Kidney (tissue), 22 donors: ENCODE results near the gene COQ9. TPM values are rescaled to one million over a fixed set of nuclear protein-coding genes. Genes with fewer than 3 reads are reported as not detected.
A peak's percentile ranks its signal among the peaks of the same experiment; 100 is the strongest.
"Not testable (repeated sequence)": the region's sequence is repeated elsewhere in the genome, so short reads cannot be mapped to it uniquely, and the experiment has no call there.

Experiments
- DNase-seq, 5 donors: peaks; one replicate each; pipeline ENCODE4 v3.0.0-alpha.2; 2013 to 2020
- FAIRE-seq: peaks from 2 replicates; lab custom pipeline; 2012; peaks lifted over from hg19 to GRCh38; lab: Jason Lieb, UNC
- H3K27ac ChIP-seq, 2 donors: one replicate each; pipeline ENCODE4 v1.7.0; 2013; ENCODE audit warnings: low read depth in 2 of 2, low read length in 2 of 2, inconsistent platforms in 1 of 2
- H3K27me3 ChIP-seq: one replicate; pipeline ENCODE4 v1.7.1; 2013; ENCODE audit warnings: low read length, inconsistent platforms; ENCODE audit not compliant: control insufficient read depth, insufficient read depth
- H3K36me3 ChIP-seq, 3 donors: one replicate each; pipeline versions ENCODE4 v1.7.0 to v1.7.1; 2013; ENCODE audit warnings: low read length in 3 of 3, control low read depth in 1 of 3, inconsistent platforms in 1 of 3; ENCODE audit not compliant: insufficient read depth in 3 of 3, control insufficient read depth in 2 of 3
- H3K4me1 ChIP-seq, 3 donors: one replicate each; pipeline versions ENCODE4 v1.7.0 to v1.7.1; 2013; ENCODE audit warnings: low read length in 3 of 3, inconsistent platforms in 1 of 3, low read depth in 1 of 3; ENCODE audit not compliant: control insufficient read depth in 2 of 3, insufficient read depth in 2 of 3
- H3K4me3 ChIP-seq, 3 donors: one replicate each; pipeline versions ENCODE4 v1.7.0 to v1.8.1; 2013; ENCODE audit warnings: low read length in 3 of 3, control low read depth in 1 of 3, inconsistent platforms in 1 of 3
- H3K9ac ChIP-seq, 3 donors: one replicate each; pipeline versions ENCODE4 v1.7.0 to v1.7.1; 2013; ENCODE audit warnings: low read length in 3 of 3, control low read depth in 1 of 3, inconsistent platforms in 1 of 3
- H3K9me3 ChIP-seq, 3 donors: one replicate each; pipeline versions ENCODE4 v1.7.0 to v1.7.1; 2013; ENCODE audit warnings: low read length in 3 of 3, control low read depth in 1 of 3, inconsistent platforms in 1 of 3; ENCODE audit not compliant: control insufficient read depth in 2 of 3, insufficient read depth in 1 of 3
- intact Hi-C: fragments of 100-400 bp; cut with DNase I; formaldehyde crosslinking; loops from one replicate; pipeline ENCODE4 v1.11.1; 2022
- long read RNA-seq, 10 donors: library from polyadenylated mRNA in 1 of 10; unstranded in 1 of 10; transcript quantifications; one replicate each; pipeline ENCODE4 v2.0.0 and lab custom pipeline, GENCODE V29; 2021 to 2026
- polyA plus RNA-seq: library from polyadenylated mRNA; stranded (reverse); fragments of 350-450 nt; fragmentation: Illumina TruSeq; extraction: RNeasy Lipid Tissue Mini Kit (QIAGEN cat#74804); gene quantifications from one replicate; pipeline ENCODE4 v1.2.3, GENCODE V29; 2014; ENCODE audit warnings: low read depth, low replicate concordance; ENCODE audit not compliant: insufficient read depth
- total RNA-seq: library from RNA; stranded (reverse); fragmentation: NEBNext Ultra II Directional; extraction: Animal tissue kit (Norgen Biotek cat#: 25700); gene quantifications from one replicate; pipeline ENCODE4 v1.2.1, GENCODE V29; 2021
- TF ChIP-seq, protein P1 (sequence below): IDR thresholded peaks from 3 replicates; pipeline ENCODE4 v1.5.1; 2012; ENCODE audit warnings: mild to moderate bottlenecking, moderate library complexity, borderline replicate concordance; ENCODE audit not compliant: insufficient read depth; ENCODE audit errors: extremely low read depth
- donor health status: control.
- donor health status: control.
- donor health status: control.
- donor health status: control.
- donor health status: control.
- donor health status: DM: yes; HTN: yes; CAD: no.
- donor health status: Normal renal cell carcinoma (clear cell type).

COQ9 gene
- total RNA-seq (78.0 TPM), polyA plus RNA-seq (200 TPM)
- long read RNA-seq, donor 1, transcript COQ9-201 (9 exons, 1,677 nt) = major isoform, 23 of 41 reads
- long read RNA-seq, donor 1, partial matches to known transcripts = 16 of 41 reads
- long read RNA-seq, donor 1, other reads (novel, unspliced or antisense) = 0 of 41 reads
- long read RNA-seq, donor 2, transcript COQ9-201 (9 exons, 1,677 nt) = major isoform, 29 of 52 reads
- long read RNA-seq, donor 2, transcript COQ9-216 (4 exons, 1,118 nt) = minor isoform, 12 of 52 reads
- long read RNA-seq, donor 2, partial matches to known transcripts = 5 of 52 reads
- long read RNA-seq, donor 2, other reads (novel, unspliced or antisense) = 0 of 52 reads
- long read RNA-seq, donor 3, transcript COQ9-216 (4 exons, 1,118 nt) = minor isoform, 6 of 65 reads
- long read RNA-seq, donor 3, transcript COQ9-201 (9 exons, 1,677 nt) = major isoform, 36 of 65 reads
- long read RNA-seq, donor 3, partial matches to known transcripts = 18 of 65 reads
- long read RNA-seq, donor 3, other reads (novel, unspliced or antisense) = 0 of 65 reads
- long read RNA-seq, donor 4, transcript COQ9-216 (4 exons, 1,118 nt) = minor isoform, 6 of 27 reads
- long read RNA-seq, donor 4, transcript COQ9-201 (9 exons, 1,677 nt) = major isoform, 18 of 27 reads
- long read RNA-seq, donor 4, partial matches to known transcripts = 0 of 27 reads
- long read RNA-seq, donor 4, other reads (novel, unspliced or antisense) = 0 of 27 reads
- long read RNA-seq, donor 5, partial matches to known transcripts = 0 of 4 reads
- long read RNA-seq, donor 5, other reads (novel, unspliced or antisense) = 0 of 4 reads
- long read RNA-seq, donor 6, transcript COQ9-201 (9 exons, 1,677 nt) = major isoform, 10 of 15 reads
- long read RNA-seq, donor 6, partial matches to known transcripts = 0 of 15 reads
- long read RNA-seq, donor 6, other reads (novel, unspliced or antisense) = 0 of 15 reads
- long read RNA-seq, donor 7, transcript COQ9-201 (9 exons, 1,677 nt) = major isoform, 114 of 158 reads
- long read RNA-seq, donor 7, partial matches to known transcripts = 9 of 158 reads
- long read RNA-seq, donor 7, other reads (novel, unspliced or antisense) = 29 of 158 reads
- long read RNA-seq, donor 8, transcript COQ9-201 (9 exons, 1,677 nt) = major isoform, 25 of 43 reads
- long read RNA-seq, donor 8, transcript COQ9-216 (4 exons, 1,118 nt) = minor isoform, 7 of 43 reads
- long read RNA-seq, donor 8, partial matches to known transcripts = 6 of 43 reads
- long read RNA-seq, donor 8, other reads (novel, unspliced or antisense) = 0 of 43 reads
- long read RNA-seq, donor 9, transcript COQ9-201 (9 exons, 1,677 nt) = major isoform, 20 of 25 reads
- long read RNA-seq, donor 9, partial matches to known transcripts = 0 of 25 reads
- long read RNA-seq, donor 9, other reads (novel, unspliced or antisense) = 0 of 25 reads
- long read RNA-seq, donor 10, transcript COQ9-201 (9 exons, 1,677 nt) = major isoform, 25 of 35 reads
- long read RNA-seq, donor 10, partial matches to known transcripts = 0 of 35 reads
- long read RNA-seq, donor 10, other reads (novel, unspliced or antisense) = 0 of 35 reads

GRCh38 chr16:57447186-57447962 is at the start of gene COQ9, which contains the start of gene CIAPIN1:
Gene COQ9 (plus strand): TSS chr16:57447479. CDS start chr16:57447506, 27 bp downstream.
Gene CIAPIN1 (minus strand): TSS chr16:57447385. CDS start chr16:57440928, 6,457 bp downstream.
- TF ChIP-seq, protein P1, sequence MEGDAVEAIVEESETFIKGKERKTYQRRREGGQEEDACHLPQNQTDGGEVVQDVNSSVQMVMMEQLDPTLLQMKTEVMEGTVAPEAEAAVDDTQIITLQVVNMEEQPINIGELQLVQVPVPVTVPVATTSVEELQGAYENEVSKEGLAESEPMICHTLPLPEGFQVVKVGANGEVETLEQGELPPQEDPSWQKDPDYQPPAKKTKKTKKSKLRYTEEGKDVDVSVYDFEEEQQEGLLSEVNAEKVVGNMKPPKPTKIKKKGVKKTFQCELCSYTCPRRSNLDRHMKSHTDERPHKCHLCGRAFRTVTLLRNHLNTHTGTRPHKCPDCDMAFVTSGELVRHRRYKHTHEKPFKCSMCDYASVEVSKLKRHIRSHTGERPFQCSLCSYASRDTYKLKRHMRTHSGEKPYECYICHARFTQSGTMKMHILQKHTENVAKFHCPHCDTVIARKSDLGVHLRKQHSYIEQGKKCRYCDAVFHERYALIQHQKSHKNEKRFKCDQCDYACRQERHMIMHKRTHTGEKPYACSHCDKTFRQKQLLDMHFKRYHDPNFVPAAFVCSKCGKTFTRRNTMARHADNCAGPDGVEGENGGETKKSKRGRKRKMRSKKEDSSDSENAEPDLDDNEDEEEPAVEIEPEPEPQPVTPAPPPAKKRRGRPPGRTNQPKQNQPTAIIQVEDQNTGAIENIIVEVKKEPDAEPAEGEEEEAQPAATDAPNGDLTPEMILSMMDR = peak; percentile 3
- peaks cover 2 to 9% (median 6%) of the 10 kb centered on the region in 3 donors for H3K4me1 ChIP-seq
- no peak for FAIRE-seq

GRCh38 chr16:57397493-57397892 is 49.8 kb upstream of the COQ9 start:
- intact Hi-C loops, H3K4me1 ChIP-seq, H3K27me3 ChIP-seq, DNase-seq, H3K27ac ChIP-seq, H3K36me3 ChIP-seq, FAIRE-seq, H3K4me3 ChIP-seq, H3K9ac ChIP-seq, H3K9me3 ChIP-seq: not testable (repeated sequence)

More at GRCh38 chr16:57447186-57447962, at the start of gene COQ9, which contains the start of gene CIAPIN1:
- DNase-seq = peak; percentile 95 to 98 (median 97)
- no peaks in the 10 kb centered on the region for H3K27me3 ChIP-seq
- peak within 1 kb of the TSS; percentile 83 to 98 (median 98) for H3K4me3 ChIP-seq
- intact Hi-C loops = no loop called here
- peaks cover 3 to 7% (median 6%) of the 10 kb centered on the region in 3 donors for H3K36me3 ChIP-seq
- peak within 1 kb of the TSS; percentile 86 to 98 (median 93) for H3K9ac ChIP-seq
- H3K9me3 ChIP-seq = no peaks in the 10 kb centered on the region
- peak within 1 kb of the TSS; percentile 97 to 98 for H3K27ac ChIP-seq

GRCh38 chr16:57401943-57402640 is 45.2 kb upstream of the COQ9 start:
- TF ChIP-seq, protein P1 = no peak
- intact Hi-C loops = no loop called here
- FAIRE-seq = no peak
- Histone ChIP-seq H3K4me1 (no peaks in the 10 kb centered on the region), H3K36me3 (no peaks in the 10 kb centered on the region), H3K27me3 (no peaks in the 10 kb centered on the region), H3K9ac (no peak overlapping the region), H3K9me3 (no peaks in the 10 kb centered on the region), H3K4me3 (no peak overlapping the region), H3K27ac (no peak overlapping the region)
- no peak for DNase-seq
